Effector CD8-positive, alpha-beta T cell (primary cell): ENCODE data around the gene SSBP2.

ENCODE experiments used
- DNase-seq: peaks from one replicate; lab custom pipeline; 2025; lab: John Stamatoyannopoulos, UW
- total RNA-seq, 4 experiments: gene quantifications; one replicate each; lab custom pipeline; 2026; lab: John Stamatoyannopoulos, UW

SSBP2 gene
- total RNA-seq: 4.1 to 17.4 (median 15.0) reads per million in 4 experiments

DNA sequence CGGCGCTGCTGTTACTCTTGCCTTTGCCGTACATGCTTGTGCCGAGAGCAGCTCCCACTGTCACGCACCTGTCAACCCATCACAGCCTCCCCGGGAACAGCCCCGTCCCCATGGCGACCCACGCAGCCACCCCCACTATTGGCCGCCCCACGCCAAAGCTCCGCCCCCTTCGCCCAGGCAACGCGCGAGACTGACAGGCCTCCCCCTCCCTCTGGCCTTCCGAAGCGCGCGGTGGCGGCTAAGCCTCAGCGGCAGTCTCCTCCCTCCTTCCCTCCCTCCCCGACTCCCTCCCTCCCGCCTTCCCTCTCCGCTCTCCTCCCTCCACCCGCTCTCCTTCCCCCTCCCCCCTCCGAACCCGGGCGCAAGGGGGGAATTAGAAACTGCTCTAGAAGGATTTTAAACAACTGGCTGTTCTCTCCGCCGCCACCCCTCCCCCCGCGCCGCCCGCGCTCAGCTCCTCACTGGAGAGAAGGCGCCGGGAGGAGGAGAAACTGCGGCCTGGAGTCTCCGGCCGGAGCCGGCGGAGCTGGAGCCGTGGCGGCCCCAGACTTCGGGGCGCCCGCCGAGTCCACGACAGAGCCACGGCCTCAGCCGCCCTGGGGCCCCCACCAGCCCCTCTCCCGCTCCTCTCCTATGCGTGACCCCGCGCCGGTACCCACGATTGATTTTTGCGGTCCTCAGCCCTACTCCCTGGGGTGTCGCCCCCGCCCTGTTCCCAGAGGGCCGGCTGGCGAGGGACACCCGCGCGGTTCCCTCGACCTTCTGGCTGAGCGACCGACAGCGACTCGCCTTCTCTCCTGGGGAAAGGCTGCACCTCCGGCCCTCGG is at the start of gene SSBP2:
Gene SSBP2 (minus strand): TSS at position 89 of the 827 bp plus-strand sequence. CDS start 55 bp downstream, at position 34.
- peak; percentile 98 for DNase-seq

DNA sequence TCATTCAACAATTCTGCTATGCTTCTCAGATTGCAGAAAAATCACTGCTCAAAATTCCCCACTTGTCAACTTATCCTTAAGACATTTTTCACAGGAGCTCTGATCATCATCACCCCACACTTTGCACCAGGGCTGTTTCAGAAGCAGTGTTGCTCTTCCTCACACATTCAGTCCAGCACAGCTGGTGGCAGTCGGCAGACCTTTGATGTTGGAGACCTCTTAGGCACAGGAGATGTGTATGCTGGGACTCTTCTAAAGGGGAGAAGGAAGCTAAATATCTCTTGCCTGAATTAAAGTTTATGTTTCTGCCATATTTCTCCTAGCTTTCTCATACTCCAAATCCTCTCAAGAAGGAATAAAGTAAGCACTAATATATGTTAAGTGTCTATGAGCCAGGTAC is 44.8 kb upstream of the SSBP2 start:
- DNase-seq: no peak

GRCh38 chr5:81794226-81794625 is 43.3 kb upstream of the SSBP2 start:
- no peak for DNase-seq

- DNase-seq: no peak
These were observed 39.4 kb upstream of the SSBP2 start for GRCh38 chr5:81790336-81790735.

- DNase-seq: no peak
These were observed 38.1 kb upstream of the SSBP2 start for GRCh38 chr5:81789033-81789432.

GRCh38 chr5:81788329-81788728 is 37.4 kb upstream of the SSBP2 start:
- DNase-seq: no peak

GRCh38 chr5:81787474-81788242 is 36.8 kb upstream of the SSBP2 start:
- no peak for DNase-seq

- no peak for DNase-seq
These were observed 36.1 kb upstream of the SSBP2 start for GRCh38 chr5:81786991-81787390.

DNA sequence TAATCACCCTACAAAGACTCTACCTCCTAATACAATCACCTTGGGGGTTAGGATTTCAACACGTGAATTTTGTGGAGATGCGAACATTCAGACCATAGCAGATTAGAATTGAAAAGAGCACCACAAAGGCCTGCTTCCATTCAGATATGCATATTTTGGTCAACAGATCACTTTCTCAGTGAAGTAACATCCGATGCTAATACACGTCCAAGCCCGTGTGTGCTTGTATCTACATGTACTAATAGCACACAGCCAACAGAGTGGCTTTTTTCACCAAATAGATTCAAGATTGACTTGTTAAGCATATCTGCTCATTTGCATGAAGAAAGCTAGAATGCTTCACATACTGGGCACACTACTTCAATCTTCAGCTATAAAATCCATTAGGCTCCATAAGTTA is 35.6 kb upstream of the SSBP2 start:
- no peak for DNase-seq

DNA sequence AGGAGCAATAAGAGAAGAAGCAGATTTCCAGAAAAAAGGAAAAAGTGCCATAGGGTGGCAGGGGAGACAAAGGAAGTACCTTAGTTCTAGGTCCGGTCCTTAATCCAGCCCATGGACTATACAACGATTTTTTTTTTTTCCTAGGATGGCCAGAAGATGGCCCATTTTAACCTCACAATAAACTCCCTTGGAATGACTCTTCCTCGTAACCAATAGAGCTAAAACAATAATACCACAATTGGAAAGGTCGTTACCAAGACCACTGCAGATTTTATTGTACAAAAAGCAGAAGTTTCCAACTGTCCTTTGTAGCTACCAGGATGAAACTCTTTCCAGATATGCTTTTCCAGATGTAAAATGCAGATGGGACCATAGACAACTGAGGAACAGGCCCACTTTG is 34.4 kb upstream of the SSBP2 start:
- DNase-seq: no peak

DNA sequence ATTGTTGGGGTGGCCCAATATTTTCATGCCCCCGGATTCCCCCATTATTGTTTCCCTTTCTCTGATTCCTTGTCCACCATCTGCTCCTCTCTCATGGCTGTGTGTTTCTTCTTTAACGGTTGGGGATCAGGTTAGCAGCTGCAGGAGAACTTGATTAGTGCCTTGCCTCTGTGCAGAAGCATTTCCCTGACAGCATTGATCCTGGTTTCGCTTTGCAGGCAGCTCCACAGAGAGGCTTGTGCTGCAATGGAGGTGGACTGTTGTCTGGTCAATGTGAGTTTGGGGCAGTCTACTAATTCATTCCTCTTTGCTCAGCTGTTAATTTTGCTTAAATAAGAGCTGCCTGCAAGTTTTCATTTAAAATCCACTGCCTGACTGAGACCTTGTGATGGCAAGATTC is 32.5 kb upstream of the SSBP2 start:
- no peak for DNase-seq

DNA sequence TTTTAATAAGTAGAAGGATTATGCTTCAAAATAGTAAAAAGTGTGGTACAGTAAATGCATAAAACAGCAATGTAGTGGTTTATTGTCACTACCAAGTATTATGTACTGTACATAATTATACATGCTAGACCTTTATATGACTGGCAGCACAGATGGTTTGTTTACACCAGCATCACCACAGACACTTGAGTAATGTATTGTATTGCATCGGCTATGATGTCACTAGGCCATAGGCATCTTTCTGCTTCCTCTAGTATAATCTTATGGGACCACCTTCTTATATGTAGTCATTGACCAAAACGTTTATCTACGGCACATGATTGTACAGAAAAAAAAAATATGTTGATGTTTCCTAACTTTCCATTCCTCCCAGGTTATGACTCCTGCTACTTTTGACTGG is 31.9 kb upstream of the SSBP2 start:
- DNase-seq: no peak

DNA sequence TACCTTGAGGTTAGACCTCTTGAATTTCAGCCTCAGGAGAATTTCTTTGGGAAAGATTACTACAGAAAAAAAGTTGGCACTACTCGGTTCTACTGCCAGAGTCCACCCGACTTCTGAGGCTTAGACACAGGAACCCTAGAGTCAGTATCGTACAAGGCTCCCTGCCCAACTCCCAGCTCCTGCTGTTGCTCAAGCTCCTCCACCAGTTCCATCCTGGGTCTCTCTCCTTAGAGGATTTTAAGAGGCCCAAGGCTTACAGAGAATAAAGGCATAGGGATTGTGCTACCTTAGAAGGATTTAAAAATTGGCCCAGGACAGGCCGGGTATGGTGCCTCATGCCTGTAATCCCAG is 29.0 kb upstream of the SSBP2 start:
- DNase-seq: no peak

GRCh38 chr5:81779125-81779915 is 28.4 kb upstream of the SSBP2 start:
- DNase-seq: peak; percentile 1

DNA sequence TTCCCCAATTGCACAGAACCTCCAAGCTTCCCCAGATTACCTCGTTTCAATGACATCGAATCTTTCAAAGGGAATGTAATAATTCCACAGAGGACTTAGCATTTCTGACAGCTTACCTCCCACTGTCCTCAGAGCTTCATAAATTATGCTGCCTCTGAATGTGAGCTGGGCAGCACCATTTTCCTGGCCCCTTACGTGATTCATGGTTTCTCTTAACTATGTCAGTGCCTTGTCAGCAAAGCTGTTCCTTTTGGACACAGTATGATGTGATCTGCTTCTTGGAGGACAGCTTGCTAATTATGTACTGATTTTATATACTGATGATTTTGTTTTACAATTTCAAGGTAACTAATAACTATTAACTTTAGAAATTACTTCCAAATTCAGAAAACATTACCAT is 27.7 kb upstream of the SSBP2 start:
- DNase-seq: no peak

DNA sequence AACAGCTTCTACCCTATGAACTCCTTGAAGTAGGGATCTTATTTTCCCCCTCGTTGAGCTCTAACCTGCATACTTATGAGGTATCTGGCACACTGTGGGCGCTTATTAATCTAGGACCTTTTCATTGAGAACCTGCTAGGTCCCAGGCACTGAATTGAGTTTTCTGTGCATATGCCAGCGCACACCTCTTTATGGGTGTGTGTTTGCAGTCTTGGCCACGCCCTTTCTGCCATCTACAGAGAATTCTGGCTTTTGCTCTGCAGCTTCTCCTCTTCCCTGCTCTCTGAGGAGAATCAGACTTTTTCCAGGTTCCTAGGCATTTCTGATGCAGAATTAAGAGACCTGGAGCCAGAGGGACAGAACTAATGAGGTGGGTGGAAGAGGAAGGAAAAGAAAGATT is 25.4 kb upstream of the SSBP2 start:
- no peak for DNase-seq

DNA sequence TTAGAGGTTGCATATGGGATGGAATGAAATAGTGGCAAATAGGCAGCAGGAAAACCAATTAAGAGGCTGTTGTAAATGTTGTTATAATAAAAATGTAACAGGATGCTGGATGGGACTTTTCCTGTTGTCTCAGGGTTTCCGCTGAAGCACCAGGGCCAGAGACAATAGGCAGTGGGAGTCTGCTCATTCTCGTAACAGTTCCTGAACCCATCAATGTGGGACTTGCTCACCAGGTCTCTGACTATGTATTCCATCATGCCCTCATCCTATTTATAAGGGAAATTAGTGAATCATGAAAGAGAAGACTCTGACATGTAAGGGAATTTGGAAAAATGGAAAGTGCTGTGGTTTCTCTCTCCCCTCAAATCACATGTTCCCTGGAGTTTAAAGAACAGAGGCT is 23.5 kb upstream of the SSBP2 start:
- no peak for DNase-seq

GRCh38 chr5:81773574-81773973 is 22.7 kb upstream of the SSBP2 start:
- no peak for DNase-seq

DNA sequence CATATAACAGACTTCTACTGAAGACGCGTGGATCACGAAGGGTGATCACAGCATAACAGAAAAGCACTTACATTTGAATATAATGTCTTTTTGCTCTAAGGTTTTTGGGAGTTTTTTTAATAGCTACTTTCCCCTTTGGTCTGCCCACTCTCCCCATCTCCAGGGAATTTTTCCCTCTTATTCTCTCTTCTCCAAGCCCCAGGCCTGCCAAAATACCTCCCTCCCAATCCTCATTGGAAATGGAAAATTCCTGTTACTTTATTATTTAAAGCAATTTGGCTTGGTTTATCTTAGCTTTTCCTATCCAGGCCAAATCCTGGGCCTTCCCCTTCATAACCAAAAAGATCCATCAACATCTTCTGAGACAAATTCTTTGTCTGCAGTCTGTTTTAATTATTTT is 22.3 kb upstream of the SSBP2 start:
- no peak for DNase-seq

- DNase-seq: no peak
These were observed 21.6 kb upstream of the SSBP2 start for GRCh38 chr5:81772488-81772887.

- no peak for DNase-seq
These were observed 18.1 kb upstream of the SSBP2 start for GRCh38 chr5:81768935-81769452.

DNA sequence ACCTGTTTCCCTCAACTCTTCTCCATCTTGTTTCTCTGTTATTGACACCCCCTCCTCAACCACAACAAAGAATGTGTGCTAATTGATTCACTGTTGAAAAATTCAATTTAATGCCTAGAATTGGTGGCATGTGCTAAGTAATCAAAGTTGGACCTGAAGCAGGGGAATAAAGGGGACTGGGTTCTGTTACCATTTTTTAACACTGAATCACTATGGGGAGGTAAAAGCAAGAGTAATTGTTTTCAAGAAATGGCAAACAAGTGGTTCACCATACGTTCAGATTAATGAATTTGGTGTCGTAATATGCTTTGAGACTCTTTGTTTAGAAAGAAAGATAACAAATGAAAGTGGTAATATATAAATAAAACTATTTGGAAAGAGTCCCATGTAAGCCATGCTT is 17.0 kb upstream of the SSBP2 start:
- DNase-seq: no peak
